ENCODE data around the gene SPOCK1.

GRCh38 chr5:137394380-137394779, 104.7 kb downstream of the SPOCK1 start:
- TF ChIP-seq CTCF (conservative IDR thresholded peaks at IDR 0.05; ENCODE audit: low read depth, low read length) = no peak
- no peak for TF ChIP-seq EZH2phosphoT487 (IDR thresholded peaks at IDR 0.05; ENCODE audit: borderline replicate concordance, low read length)
